ENCODE data around the gene TEX44. TPM values are rescaled to one million over a fixed set of nuclear protein-coding genes. Genes with fewer than 3 reads are reported as not detected.
"Not testable (repeated sequence)": the region's sequence is repeated elsewhere in the genome, so short reads cannot be mapped to it uniquely, and the experiment has no call there.

TEX44 gene
- total and polyA plus RNA-seq, 2 donors, result 0.02 TPM; not detected in 1

- H3K4me1 ChIP-seq (ENCODE audit: control insufficient read depth in 2 of 2, insufficient read depth in 2 of 2, low read length in 2 of 2), result no peaks in the 10 kb centered on the region
- WGBS, result 93% methylated on average over 4 of the region's 4 CpGs
Measured at GRCh38 chr2:231581328-231581727, 11.3 kb upstream of the TEX44 start.

GRCh38 chr2:231583982-231584381 is 8.7 kb upstream of the TEX44 start:
- H3K27ac ChIP-seq (ENCODE audit: low read depth in 1 of 2, low read length in 1 of 2), result no peak overlapping the region
- no peak for DNase-seq (ENCODE audit: low read depth in 6 of 9, low spot score in 9 of 9)
- H3K4me3 ChIP-seq (ENCODE audit: low read length in 2 of 2), result no peak overlapping the region
- H3K27me3 ChIP-seq (ENCODE audit: control insufficient read depth in 2 of 2, insufficient read depth in 1 of 2, low read length in 1 of 2), result no peaks in the 10 kb centered on the region
- no peaks in the 10 kb centered on the region for H3K36me3 ChIP-seq (ENCODE audit: control insufficient read depth in 2 of 2, insufficient read depth in 2 of 2, low read length in 1 of 2)
- 91% methylated on average over 11 of the region's 11 CpGs for WGBS
- no peaks in the 10 kb centered on the region for H3K9me3 ChIP-seq (ENCODE audit: control insufficient read depth in 2 of 2, insufficient read depth in 1 of 2, low read length in 1 of 2)
- no peaks in the 10 kb centered on the region for H3K4me1 ChIP-seq (ENCODE audit: control insufficient read depth in 2 of 2, insufficient read depth in 2 of 2, low read length in 2 of 2)

More at GRCh38 chr2:231581328-231581727, 11.3 kb upstream of the TEX44 start:
- H3K27me3 ChIP-seq (ENCODE audit: control insufficient read depth in 2 of 2, insufficient read depth in 1 of 2, low read length in 1 of 2), result no peaks in the 10 kb centered on the region
- no peaks in the 10 kb centered on the region for H3K9me3 ChIP-seq (ENCODE audit: control insufficient read depth in 2 of 2, insufficient read depth in 1 of 2, low read length in 1 of 2)
- no peaks in the 10 kb centered on the region for H3K36me3 ChIP-seq (ENCODE audit: control insufficient read depth in 2 of 2, insufficient read depth in 2 of 2, low read length in 1 of 2)
- H3K27ac ChIP-seq (ENCODE audit: low read depth in 1 of 2, low read length in 1 of 2), result no peak overlapping the region
- no peak for DNase-seq (ENCODE audit: low read depth in 6 of 9, low spot score in 9 of 9)
- no peak overlapping the region for H3K4me3 ChIP-seq (ENCODE audit: low read length in 2 of 2)

DNA sequence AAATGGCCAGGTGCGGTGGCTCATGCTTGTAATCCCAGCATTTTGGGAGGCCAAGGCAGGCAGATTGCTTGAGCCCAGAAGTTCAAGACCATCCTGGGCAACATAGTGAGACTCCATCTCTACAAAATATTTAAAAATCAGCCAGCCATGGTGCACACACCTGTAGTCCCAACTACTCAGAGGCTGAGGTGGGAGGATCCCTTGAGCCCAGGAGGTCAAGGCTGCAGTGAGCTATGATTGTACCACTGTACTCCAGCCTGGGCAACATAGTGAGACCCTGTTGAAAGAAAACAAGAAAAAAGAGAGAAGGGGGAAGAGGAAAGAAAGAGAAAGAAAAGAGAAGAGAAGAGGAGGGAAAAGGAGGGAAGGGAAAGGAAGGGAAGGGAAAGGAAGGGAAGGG is 4.9 kb upstream of the TEX44 start:
- H3K27me3 ChIP-seq (ENCODE audit: control insufficient read depth in 2 of 2, insufficient read depth in 1 of 2, low read length in 1 of 2); H3K36me3 ChIP-seq (ENCODE audit: control insufficient read depth in 2 of 2, insufficient read depth in 2 of 2, low read length in 1 of 2); H3K4me1 ChIP-seq (ENCODE audit: control insufficient read depth in 2 of 2, insufficient read depth in 2 of 2, low read length in 2 of 2); DNase-seq (ENCODE audit: low read depth in 6 of 9, low spot score in 9 of 9); H3K9me3 ChIP-seq (ENCODE audit: control insufficient read depth in 2 of 2, insufficient read depth in 1 of 2, low read length in 1 of 2); H3K4me3 ChIP-seq (ENCODE audit: low read length in 2 of 2); H3K27ac ChIP-seq (ENCODE audit: low read depth in 1 of 2, low read length in 1 of 2): not testable (repeated sequence)
- WGBS, result 100% methylated on average over 1 of the region's 1 CpG

- Histone ChIP-seq H3K9me3 (ENCODE audit: control insufficient read depth in 2 of 2, insufficient read depth in 1 of 2, low read length in 1 of 2) (no peaks in the 10 kb centered on the region), H3K27ac (ENCODE audit: low read depth in 1 of 2, low read length in 1 of 2) (no peak overlapping the region)
Measured at GRCh38 chr2:231589656-231590055, 3.0 kb upstream of the TEX44 start.

DNA sequence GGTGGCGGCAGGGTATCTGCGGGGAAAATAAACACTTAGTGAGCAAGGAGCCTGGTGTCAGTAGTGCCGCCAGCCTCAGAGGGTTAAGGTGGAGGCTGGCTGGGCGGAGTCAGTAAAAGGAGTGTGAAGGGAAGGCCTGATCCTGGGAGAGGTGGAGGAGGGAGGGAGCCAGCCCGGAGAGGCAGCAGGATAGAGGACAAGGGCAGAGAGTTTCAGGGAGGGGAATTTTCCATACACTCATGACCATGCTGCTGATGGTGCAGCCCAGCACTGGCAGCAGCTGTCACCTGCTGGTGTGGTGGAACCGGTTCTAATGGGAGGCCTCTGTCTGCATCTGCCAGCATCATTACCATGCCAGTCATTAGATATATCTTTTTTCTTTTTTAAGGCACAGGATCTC is 2.0 kb upstream of the TEX44 start:
- Histone ChIP-seq H3K27ac (ENCODE audit: low read depth in 1 of 2, low read length in 1 of 2) (no peak overlapping the region), H3K36me3 (ENCODE audit: control insufficient read depth in 2 of 2, insufficient read depth in 2 of 2, low read length in 1 of 2) (no peaks in the 10 kb centered on the region), H3K4me1 (ENCODE audit: control insufficient read depth in 2 of 2, insufficient read depth in 2 of 2, low read length in 2 of 2) (no peaks in the 10 kb centered on the region), H3K9me3 (ENCODE audit: control insufficient read depth in 2 of 2, insufficient read depth in 1 of 2, low read length in 1 of 2) (no peaks in the 10 kb centered on the region), H3K4me3 (ENCODE audit: low read length in 2 of 2) (no peak overlapping the region), H3K27me3 (ENCODE audit: control insufficient read depth in 2 of 2, insufficient read depth in 1 of 2, low read length in 1 of 2) (no peaks in the 10 kb centered on the region)
- WGBS, result 96% methylated on average over 6 of the region's 6 CpGs
- DNase-seq (ENCODE audit: low read depth in 6 of 9, low spot score in 9 of 9), result no peak

More at GRCh38 chr2:231589656-231590055, 3.0 kb upstream of the TEX44 start:
- Histone ChIP-seq H3K27me3 (ENCODE audit: control insufficient read depth in 2 of 2, insufficient read depth in 1 of 2, low read length in 1 of 2) (no peaks in the 10 kb centered on the region), H3K36me3 (ENCODE audit: control insufficient read depth in 2 of 2, insufficient read depth in 2 of 2, low read length in 1 of 2) (no peaks in the 10 kb centered on the region), H3K4me1 (ENCODE audit: control insufficient read depth in 2 of 2, insufficient read depth in 2 of 2, low read length in 2 of 2) (no peaks in the 10 kb centered on the region), H3K4me3 (ENCODE audit: low read length in 2 of 2) (no peak overlapping the region)
- no peak for DNase-seq (ENCODE audit: low read depth in 6 of 9, low spot score in 9 of 9)
- 94% methylated on average over 7 of the region's 7 CpGs for WGBS

- Histone ChIP-seq H3K27me3 (ENCODE audit: control insufficient read depth in 2 of 2, insufficient read depth in 1 of 2, low read length in 1 of 2) (no peaks in the 10 kb centered on the region), H3K4me3 (ENCODE audit: low read length in 2 of 2) (no peak overlapping the region), H3K4me1 (ENCODE audit: control insufficient read depth in 2 of 2, insufficient read depth in 2 of 2, low read length in 2 of 2) (no peaks in the 10 kb centered on the region), H3K27ac (ENCODE audit: low read depth in 1 of 2, low read length in 1 of 2) (no peak overlapping the region), H3K9me3 (ENCODE audit: control insufficient read depth in 2 of 2, insufficient read depth in 1 of 2, low read length in 1 of 2) (no peaks in the 10 kb centered on the region), H3K36me3 (ENCODE audit: control insufficient read depth in 2 of 2, insufficient read depth in 2 of 2, low read length in 1 of 2) (no peaks in the 10 kb centered on the region)
- 97% methylated on average over 16 of the region's 16 CpGs for WGBS
- no peak for DNase-seq (ENCODE audit: low read depth in 6 of 9, low spot score in 9 of 9)
Measured at GRCh38 chr2:231593666-231594065, 1.0 kb downstream of the TEX44 start.

GRCh38 chr2:231597014-231597611 is 4.4 kb downstream of the TEX44 start:
- Histone ChIP-seq H3K27ac (ENCODE audit: low read depth in 1 of 2, low read length in 1 of 2) (no peak overlapping the region), H3K27me3 (ENCODE audit: control insufficient read depth in 2 of 2, insufficient read depth in 1 of 2, low read length in 1 of 2) (no peaks in the 10 kb centered on the region), H3K4me1 (ENCODE audit: control insufficient read depth in 2 of 2, insufficient read depth in 2 of 2, low read length in 2 of 2) (no peaks in the 10 kb centered on the region), H3K36me3 (ENCODE audit: control insufficient read depth in 2 of 2, insufficient read depth in 2 of 2, low read length in 1 of 2) (no peaks in the 10 kb centered on the region), H3K9me3 (ENCODE audit: control insufficient read depth in 2 of 2, insufficient read depth in 1 of 2, low read length in 1 of 2) (no peaks in the 10 kb centered on the region), H3K4me3 (ENCODE audit: low read length in 2 of 2) (no peak overlapping the region)
- 88% methylated on average over 18 of the region's 18 CpGs for WGBS
- DNase-seq (ENCODE audit: low read depth in 6 of 9, low spot score in 9 of 9), result no peak

DNA sequence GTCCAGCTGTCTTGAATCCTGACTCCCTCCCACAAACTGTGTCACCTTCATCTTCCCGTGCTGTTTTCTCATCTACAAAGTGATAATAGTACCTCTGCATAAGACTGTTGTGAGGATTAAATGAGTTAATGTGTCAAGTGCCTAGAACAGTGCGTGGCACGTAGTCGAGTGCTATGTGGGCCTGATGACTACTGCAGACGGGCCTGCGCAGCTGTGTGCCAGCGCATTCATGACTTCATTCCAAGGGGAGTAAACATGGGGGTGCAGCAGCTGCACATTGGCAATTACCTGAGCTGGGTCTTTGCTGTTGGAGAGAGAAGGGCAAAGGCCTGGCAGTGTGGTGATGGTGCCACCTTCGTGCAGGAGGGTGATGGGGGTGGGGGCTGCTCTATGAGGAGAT is 5.0 kb downstream of the TEX44 start:
- no peaks in the 10 kb centered on the region for H3K27me3 ChIP-seq (ENCODE audit: control insufficient read depth in 2 of 2, insufficient read depth in 1 of 2, low read length in 1 of 2)
- no peaks in the 10 kb centered on the region for H3K4me1 ChIP-seq (ENCODE audit: control insufficient read depth in 2 of 2, insufficient read depth in 2 of 2, low read length in 2 of 2)
- 91% methylated on average over 8 of the region's 8 CpGs for WGBS
- no peaks in the 10 kb centered on the region for H3K9me3 ChIP-seq (ENCODE audit: control insufficient read depth in 2 of 2, insufficient read depth in 1 of 2, low read length in 1 of 2)
- no peak for DNase-seq (ENCODE audit: low read depth in 6 of 9, low spot score in 9 of 9)
- H3K36me3 ChIP-seq (ENCODE audit: control insufficient read depth in 2 of 2, insufficient read depth in 2 of 2, low read length in 1 of 2), result no peaks in the 10 kb centered on the region
- no peak overlapping the region for H3K4me3 ChIP-seq (ENCODE audit: low read length in 2 of 2)
- H3K27ac ChIP-seq (ENCODE audit: low read depth in 1 of 2, low read length in 1 of 2), result no peak overlapping the region

DNA sequence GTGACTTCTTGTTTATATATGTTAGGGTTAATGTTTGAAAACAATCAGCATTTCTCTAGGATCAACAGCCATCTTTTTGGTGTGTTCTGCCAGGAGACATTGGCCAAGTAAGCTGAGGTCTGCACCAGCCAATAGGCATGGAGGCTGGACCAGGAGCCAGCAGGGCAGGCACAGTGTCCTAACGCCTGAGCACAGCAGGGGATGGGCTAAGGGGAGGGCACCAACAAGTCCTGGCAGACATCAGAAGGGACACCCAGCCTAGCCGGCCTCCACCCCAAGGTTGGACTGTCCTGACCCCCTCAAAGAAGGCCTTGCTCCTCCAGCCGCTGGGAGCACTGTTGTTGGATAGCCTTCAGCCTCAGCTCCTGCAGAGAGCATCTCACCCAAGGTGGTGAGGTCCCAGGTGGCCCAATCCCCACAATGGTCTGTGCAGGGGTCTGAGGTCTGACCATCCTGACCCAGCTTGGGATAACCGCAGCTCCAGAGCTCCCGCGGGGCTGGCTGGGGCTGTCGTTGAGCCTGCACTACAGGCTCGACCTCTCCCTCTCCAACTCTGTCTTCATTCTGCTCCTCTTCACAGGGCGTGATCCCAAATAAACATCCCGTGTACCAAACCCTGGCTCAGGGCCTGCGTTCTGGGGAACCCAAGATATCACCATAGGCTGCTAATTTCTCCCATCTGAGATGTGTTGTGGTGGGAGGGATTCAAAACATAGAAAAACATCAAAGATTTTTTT is 8.1 kb downstream of the TEX44 start:
- Histone ChIP-seq H3K36me3 (ENCODE audit: control insufficient read depth in 2 of 2, insufficient read depth in 2 of 2, low read length in 1 of 2) (no peaks in the 10 kb centered on the region), H3K4me3 (ENCODE audit: low read length in 2 of 2) (no peak overlapping the region), H3K27ac (ENCODE audit: low read depth in 1 of 2, low read length in 1 of 2) (peak overlapping the region in 1 of 2 donors; percentile 33), H3K9me3 (ENCODE audit: control insufficient read depth in 2 of 2, insufficient read depth in 1 of 2, low read length in 1 of 2) (peaks cover 0 to 5% of the 10 kb centered on the region in 2 donors), H3K4me1 (ENCODE audit: control insufficient read depth in 2 of 2, insufficient read depth in 2 of 2, low read length in 2 of 2) (peaks cover 9 to 20% of the 10 kb centered on the region in 2 donors), H3K27me3 (ENCODE audit: control insufficient read depth in 2 of 2, insufficient read depth in 1 of 2, low read length in 1 of 2) (peaks cover 0 to 11% of the 10 kb centered on the region in 2 donors)
- DNase-seq (ENCODE audit: low read depth in 6 of 9, low spot score in 9 of 9), result no peak
- WGBS, result 90% methylated on average over 11 of the region's 11 CpGs
